H1 (cell line): ENCODE measurements around the gene BAIAP2L2. TPM values are rescaled to one million over a fixed set of nuclear protein-coding genes. Genes with fewer than 3 reads are reported as not detected.

Experiments
- CTCF ChIA-PET: fragments of 300-600 bp; sonication (Branson Sonifier 250); formaldehyde crosslinking; loops from one replicate; lab custom pipeline; 2021; ENCODE audit not compliant: partially characterized antibody; lab: Charles Lee
- POLR2A ChIA-PET: fragments of 300-600 bp; sonication (Branson Sonifier 250); formaldehyde crosslinking; loops from one replicate; lab custom pipeline; 2021; ENCODE audit warnings: inconsistent platforms; ENCODE audit not compliant: partially characterized antibody; lab: Charles Lee
- DNase-seq, 2 experiments: peaks; one replicate each; pipeline versions ENCODE4 v3.0.0 to v3.0.0-alpha.2; 2010 to 2022; ENCODE audit warnings: low spot score in 2 of 2, low read depth in 1 of 2, mixed read lengths in 1 of 2
- FAIRE-seq: peaks from 2 replicates; lab custom pipeline; 2011; peaks lifted over from hg19 to GRCh38; lab: Jason Lieb, UNC
- H2AFZ ChIP-seq: 2 replicates; pipeline ENCODE4 v1.8.1; 2012; ENCODE audit warnings: low read length, inconsistent platforms
- H2AK5ac ChIP-seq: 2 replicates; pipeline ENCODE4 v1.6.1; 2013; ENCODE audit warnings: low read depth, low read length
- H2BK120ac ChIP-seq: replicated peaks from 2 replicates; pipeline ENCODE3; 2013; ENCODE audit warnings: low read depth, low read length, inconsistent platforms
- H2BK12ac ChIP-seq: 2 replicates; pipeline ENCODE4 v1.6.1; 2013; ENCODE audit warnings: low read depth, low read length
- H2BK15ac ChIP-seq: 2 replicates; pipeline ENCODE4 v1.6.1; 2013; ENCODE audit warnings: low read length
- H2BK20ac ChIP-seq: 2 replicates; pipeline ENCODE4 v1.6.1; 2013; ENCODE audit warnings: low read length
- H2BK5ac ChIP-seq: 2 replicates; pipeline ENCODE4 v1.6.1; 2013; ENCODE audit warnings: low read depth, low read length
- H3K14ac ChIP-seq: 2 replicates; pipeline ENCODE4 v1.6.1; 2013; ENCODE audit warnings: inconsistent platforms; ENCODE audit not compliant: insufficient read length
- H3K18ac ChIP-seq: 2 replicates; pipeline ENCODE4 v1.6.1; 2013; ENCODE audit warnings: low read length; ENCODE audit errors: extremely low read depth
- H3K23ac ChIP-seq: 2 replicates; pipeline ENCODE4 v1.6.1; 2013; ENCODE audit warnings: inconsistent platforms; ENCODE audit not compliant: insufficient read length
- H3K23me2 ChIP-seq: 2 replicates; pipeline ENCODE4 v1.6.1; 2013; ENCODE audit warnings: low read depth, low read length
- H3K27ac ChIP-seq: 2 replicates; pipeline ENCODE4 v1.6.1; 2011; ENCODE audit warnings: low read depth, low read length, inconsistent platforms
- H3K27me3 ChIP-seq, 4 experiments: replicated peaks in 1 of 4; 1 replicate in 1 of 4; 2 replicates in 3 of 4; pipeline versions ENCODE4 v1.6.1 to v1.8.1; 2011 to 2013; ENCODE audit warnings: low read length in 3 of 4, mild to moderate bottlenecking in 3 of 4, inconsistent platforms in 2 of 4, mixed read lengths in 2 of 4, moderate library complexity in 1 of 4; ENCODE audit not compliant: control insufficient read depth in 3 of 4, insufficient read depth in 3 of 4; ENCODE audit errors: extremely low read depth in 1 of 4
- H3K36me3 ChIP-seq, 4 experiments: 2 replicates each; pipeline versions ENCODE4 v1.6.1 to v1.8.1; 2011 to 2013; ENCODE audit warnings: mild to moderate bottlenecking in 4 of 4, low read length in 3 of 4, moderate library complexity in 2 of 4, control low read depth in 1 of 4, inconsistent platforms in 1 of 4; ENCODE audit not compliant: insufficient read depth in 4 of 4, control insufficient read depth in 2 of 4
- H3K4ac ChIP-seq: replicated peaks from 2 replicates; pipeline ENCODE3; 2013; ENCODE audit warnings: low read length, low read depth, mixed read lengths, inconsistent platforms; ENCODE audit not compliant: insufficient read length
- H3K4me1 ChIP-seq, 4 experiments: replicated peaks in 1 of 4; 1 replicate in 1 of 4; 2 replicates in 3 of 4; pipeline versions ENCODE4 v1.6.1 to v1.8.1; 2011 to 2013; ENCODE audit warnings: low read length in 3 of 4, inconsistent platforms in 2 of 4, mixed read lengths in 1 of 4; ENCODE audit not compliant: insufficient read depth in 4 of 4, control insufficient read depth in 3 of 4
- H3K4me2 ChIP-seq, 2 experiments: 2 replicates each; pipeline versions ENCODE4 v1.6.1 to v1.8.1; 2011 to 2013; ENCODE audit warnings: low read depth in 2 of 2, low read length in 2 of 2, control low read depth in 1 of 2, inconsistent platforms in 1 of 2, mild to moderate bottlenecking in 1 of 2; ENCODE audit not compliant: insufficient read depth in 1 of 2
- H3K4me3 ChIP-seq, 4 experiments: fragments of 200-600, 300-600 bp in 1 of 4; sonication (generic), shearing (Covaris generic), sonication (Bioruptor Twin) in 1 of 4; 2 replicates each; pipeline versions ENCODE4 v1.5.1 to v1.8.1; 2011 to 2016; ENCODE audit warnings: low read length in 4 of 4, low read depth in 3 of 4, control low read depth in 2 of 4, inconsistent platforms in 2 of 4, mild to moderate bottlenecking in 2 of 4, mixed read lengths in 1 of 4, moderate library complexity in 1 of 4; ENCODE audit not compliant: insufficient read depth in 2 of 4; ENCODE audit errors: extremely low read depth in 1 of 4
- H3K56ac ChIP-seq: replicated peaks from 2 replicates; pipeline ENCODE3; 2013; ENCODE audit warnings: low read depth, mild to moderate bottlenecking, mixed read lengths, low read length, inconsistent platforms; ENCODE audit not compliant: insufficient read length
- H3K79me1 ChIP-seq: 2 replicates; pipeline ENCODE4 v1.6.1; 2013; ENCODE audit warnings: low read depth, low read length, control low read depth
- H3K79me2 ChIP-seq, 2 experiments: 2 replicates each; pipeline versions ENCODE4 v1.6.1 to v1.8.1; 2012 to 2013; ENCODE audit warnings: low read length in 2 of 2, mild to moderate bottlenecking in 2 of 2, inconsistent platforms in 1 of 2; ENCODE audit not compliant: insufficient read depth in 2 of 2, control insufficient read depth in 1 of 2
- H3K9ac ChIP-seq, 4 experiments: replicated peaks in 1 of 4; 1 replicate in 1 of 4; 2 replicates in 3 of 4; pipeline versions ENCODE4 v1.6.1 to v1.8.1; 2011 to 2013; ENCODE audit warnings: low read depth in 3 of 4, low read length in 3 of 4, control low read depth in 2 of 4, mild to moderate bottlenecking in 2 of 4, moderate library complexity in 2 of 4, inconsistent platforms in 1 of 4; ENCODE audit errors: extremely low read depth in 1 of 4
- H3K9me3 ChIP-seq, 2 experiments: 2 replicates each; pipeline versions ENCODE4 v1.6.1 to v1.8.1; 2012 to 2013; ENCODE audit warnings: mild to moderate bottlenecking in 2 of 2, moderate library complexity in 2 of 2, control low read depth in 1 of 2, inconsistent platforms in 1 of 2, low read depth in 1 of 2, low read length in 1 of 2, mixed read lengths in 1 of 2; ENCODE audit not compliant: insufficient read depth in 2 of 2
- H4K20me1 ChIP-seq, 2 experiments: replicated peaks in 1 of 2; 2 replicates each; pipeline versions ENCODE3 to v1.8.1; 2011 to 2013; ENCODE audit warnings: inconsistent platforms in 2 of 2, low read length in 2 of 2, mild to moderate bottlenecking in 1 of 2; ENCODE audit not compliant: insufficient read depth in 2 of 2, control insufficient read depth in 1 of 2
- H4K5ac ChIP-seq: 2 replicates; pipeline ENCODE4 v1.6.1; 2013; ENCODE audit warnings: low read length, low read depth, mixed read lengths, inconsistent platforms; ENCODE audit not compliant: insufficient read length
- H4K8ac ChIP-seq: 2 replicates; pipeline ENCODE4 v1.8.0; 2013; ENCODE audit warnings: mild to moderate bottlenecking, moderate library complexity, low read length, inconsistent platforms; ENCODE audit not compliant: insufficient read depth; ENCODE audit errors: extremely low read depth
- H4K91ac ChIP-seq: replicated peaks from 2 replicates; pipeline ENCODE3; 2013; ENCODE audit warnings: low read length, mixed read lengths, inconsistent platforms; ENCODE audit not compliant: insufficient read length
- JUND ChIP-seq: IDR thresholded peaks from 2 replicates; pipeline ENCODE4 v1.6.1; 2011; ENCODE audit warnings: mild to moderate bottlenecking, improper control_type of control experiment, low read length
- RBBP5 ChIP-seq: IDR thresholded peaks from 2 replicates; pipeline ENCODE4 v1.7.1; 2012; ENCODE audit warnings: low read depth, mild to moderate bottlenecking, inconsistent platforms, low read length, moderate library complexity, borderline replicate concordance
- RFX5 ChIP-seq: IDR thresholded peaks from 2 replicates; pipeline ENCODE4 v1.6.1; 2011; ENCODE audit warnings: low read depth, low read length, improper control_type of control experiment, borderline replicate concordance
- RXRA ChIP-seq: IDR thresholded peaks from 2 replicates; pipeline ENCODE4 v1.6.1; 2011; ENCODE audit warnings: low read depth, mild to moderate bottlenecking, low read length, moderate library complexity; ENCODE audit not compliant: insufficient read depth
- SIN3A ChIP-seq, 2 experiments: IDR thresholded peaks in 1 of 2; conservative IDR thresholded peaks in 1 of 2; 2 replicates each; pipeline ENCODE4 v1.6.1; 2011 to 2012; ENCODE audit warnings: low read length in 2 of 2, improper control_type of control experiment in 1 of 2, low read depth in 1 of 2, mild to moderate bottlenecking in 1 of 2
- TEAD4 ChIP-seq: IDR thresholded peaks from 2 replicates; pipeline ENCODE4 v1.6.1; 2012; ENCODE audit warnings: low read depth, low read length, inconsistent platforms, mixed read lengths
- WGBS, 2 experiments: shearing (Covaris generic) in 1 of 2; methylation state at CpG; one replicate each; pipeline versions ENCODE4 v1.1.6 to v1.1.7; 2013 to 2015; ENCODE audit warnings: low lambda C conversion rate in 2 of 2, mixed read lengths in 2 of 2, inconsistent platforms in 1 of 2, low coverage in 1 of 2, missing lambda C conversion rate in 1 of 2; ENCODE audit not compliant: insufficient replicate concordance in 2 of 2, insufficient coverage in 1 of 2, insufficient read length in 1 of 2; ENCODE audit errors: extremely low coverage in 1 of 2, missing lambda C conversion rate in 1 of 2; 5-methylcytosine and 5-hydroxymethylcytosine counted together
- polyA plus RNA-seq, 7 experiments: library from polyadenylated mRNA; depleted of rRNA in 3 of 7; stranded (reverse) in 5 of 7; unstranded in 2 of 7; fragments of >200 nt in 5 of 7; fragments of 200-250 nt in 2 of 7; gene quantifications; 1 replicate in 5 of 7; 2 replicates in 1 of 7; 4 replicates in 1 of 7; pipeline versions ENCODE4 v1.2.1 to v1.2.3, GENCODE V29; 2011 to 2013; ENCODE audit warnings: missing spikeins in 2 of 7, mixed read lengths in 2 of 7
- total RNA-seq: library from RNA; stranded (reverse); fragmentation: NEBNext Ultra II Directional; extraction: Animal tissue kit (Norgen Biotek cat#: 25700); gene quantifications from 2 replicates; pipeline ENCODE4 v1.2.1, GENCODE V29; 2021

The BAIAP2L2 gene
- total and polyA plus RNA-seq, 2 of the 8 experiments (the other 6 are each of a cell fraction or from before 2014, with no cell fraction given), result 5.4 to 10.0 TPM

GRCh38 chr22:38083931-38084631 lies 26.4 kb downstream of the BAIAP2L2 start, which contains the start of gene SLC16A8:
TSS of gene SLC16A8 (minus strand) at chr22:38084184. CDS start at chr22:38082873, 1,311 bp downstream.
- Histone ChIP-seq H3K14ac (no peak within 1 kb of the TSS), H3K9me3 (no peaks in the 10 kb centered on the region), H2AK5ac (no peak within 1 kb of the TSS), H3K79me1 (no peaks in the 10 kb centered on the region), H3K18ac (peak within 1 kb of the TSS; percentile 32; the same call in 1 of the 2 replicates), H2BK120ac (no peak within 1 kb of the TSS), H4K8ac (peak within 1 kb of the TSS; percentile 62; the same call in 1 of the 2 replicates), H3K4ac (no peak within 1 kb of the TSS), H4K20me1 (peaks cover 0 to 2% of the 10 kb centered on the region in 2 experiments), H3K27ac (no peak within 1 kb of the TSS), H2BK12ac (peak within 1 kb of the TSS; percentile 12; the same call in 1 of the 2 replicates), H2BK5ac (no peak within 1 kb of the TSS), H3K4me2 (peak within 1 kb of the TSS; percentile 2 to 37; a peak in 2 of 4 replicates), H4K91ac (peak within 1 kb of the TSS; percentile 40), H3K4me3 (no peak within 1 kb of the TSS), H2BK15ac (peak within 1 kb of the TSS; percentile 72; the same call in 1 of the 2 replicates), H3K79me2 (no peaks in the 10 kb centered on the region), H3K23ac (no peak within 1 kb of the TSS), H4K5ac (no peak within 1 kb of the TSS), H3K27me3 (peaks cover 7 to 41% (median 32%) of the 10 kb centered on the region in 4 experiments), H3K56ac (no peak within 1 kb of the TSS), H3K23me2 (peaks cover 3% of the 10 kb centered on the region), H3K4me1 (peaks cover 0 to 34% (median 23%) of the 10 kb centered on the region in 4 experiments; a peak in 6 of 7 replicates), H2BK20ac (peak within 1 kb of the TSS; percentile 75), H2AFZ (no peak within 1 kb of the TSS), H3K36me3 (no peaks in the 10 kb centered on the region), H3K9ac (no peak within 1 kb of the TSS)
- DNase-seq (no peak), FAIRE-seq (no peak)
- no peak for TF ChIP-seq RBBP5
- no peak for TF ChIP-seq RFX5
- no peak for TF ChIP-seq SIN3A (conservative IDR thresholded peaks at IDR 0.05 in 1 of 2, IDR thresholded peaks at IDR 0.05 in 1 of 2; ENCODE audit: low read depth in 1 of 2, low read length in 2 of 2)
- no peak for TF ChIP-seq RXRA
- peak; percentile 75 for TF ChIP-seq TEAD4
- no peak for TF ChIP-seq JUND
- WGBS, 2 experiments, result 78% methylated on average over 11 of the region's 16 CpGs; no CpG with 5 or more reads in 1 of the 2 experiments
- POLR2A ChIA-PET, result interaction anchor here (0.8 to 1.5 kb wide), 5 partner anchors 9 to 81 kb away, joined by 3 to 5 read pairs (median 3); no protein-coding TSS in a partner anchor
- CTCF ChIA-PET, result interaction anchor here (0.9 to 4.8 kb wide), 7 partner anchors 10 to 71 kb away, joined by 3 to 64 read pairs (median 8); no protein-coding TSS in a partner anchor
